GM19395 (cell line): Measurements from ENCODE around the gene ADAM12.

Experiments
- ATAC-seq: cut with Tn5 transposase; IDR thresholded peaks from one replicate; pipeline ENCODE4 v1.9.1; 2021; ENCODE audit warnings: mild to moderate bottlenecking, moderate library complexity; ENCODE audit not compliant: unreplicated experiment

Gene ADAM12

DNA sequence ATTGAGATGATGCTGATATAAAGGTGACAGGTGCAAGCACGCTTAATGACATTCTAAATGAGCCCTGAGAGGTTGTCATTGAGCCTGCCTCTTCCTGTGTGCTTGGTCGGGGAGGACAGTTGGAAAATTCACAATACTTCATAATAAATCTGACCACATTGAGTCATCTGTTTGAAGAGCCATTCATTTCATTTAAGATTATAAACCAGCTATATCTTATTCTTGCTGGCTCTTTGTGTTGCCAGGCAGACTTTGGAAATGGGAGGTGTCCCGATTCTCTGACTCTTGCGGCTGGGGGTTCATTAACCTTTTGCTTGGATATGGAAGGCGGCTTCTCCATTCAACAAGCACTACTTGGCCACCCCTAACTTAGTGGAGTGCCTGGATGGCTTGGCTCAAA lies 293.7 kb downstream of the ADAM12 start:
- ATAC-seq = no peak

DNA sequence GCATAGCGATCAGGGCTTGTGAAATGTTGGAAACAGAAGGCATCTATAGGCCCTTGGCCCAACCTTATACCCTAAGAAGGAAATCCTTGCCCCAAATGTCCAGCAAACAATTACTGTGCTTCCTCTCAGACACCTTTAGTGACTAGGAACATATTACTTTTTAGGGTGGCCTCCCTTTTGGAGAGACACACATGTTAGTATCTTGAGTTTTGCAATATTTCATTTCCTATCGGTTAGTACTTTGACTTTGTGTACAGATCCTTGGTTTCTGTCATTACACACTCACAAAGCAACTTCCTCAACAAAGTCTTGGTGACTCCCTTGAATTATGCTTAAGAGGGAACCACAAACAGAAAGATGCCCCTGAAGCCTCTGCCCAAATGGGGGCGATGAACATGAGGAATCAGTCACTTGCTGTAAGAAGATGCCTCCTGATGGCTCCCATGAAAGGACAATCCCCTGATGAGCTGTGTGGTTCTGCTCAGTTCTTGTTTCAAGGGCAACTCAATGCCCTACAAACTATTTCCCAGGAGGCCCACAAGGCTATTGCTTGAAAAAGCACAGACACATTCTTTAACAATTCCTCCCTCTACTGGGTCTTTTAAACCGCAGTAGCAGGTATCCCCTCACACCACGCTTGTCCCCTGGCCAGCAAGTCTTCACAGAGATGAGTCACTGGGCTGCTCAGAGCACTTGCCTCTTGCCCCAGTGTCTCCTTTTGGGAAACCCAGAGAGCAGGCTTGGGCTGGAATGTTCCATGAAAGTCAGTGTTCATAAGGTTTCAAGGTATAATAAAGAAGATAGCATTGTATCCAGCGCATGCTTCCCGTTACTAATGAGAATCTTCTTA lies 295.7 kb downstream of the ADAM12 start:
- no peak for ATAC-seq

- ATAC-seq = no peak
Measured at GRCh38 chr10:126090911-126091728, 297.2 kb downstream of the ADAM12 start.

DNA sequence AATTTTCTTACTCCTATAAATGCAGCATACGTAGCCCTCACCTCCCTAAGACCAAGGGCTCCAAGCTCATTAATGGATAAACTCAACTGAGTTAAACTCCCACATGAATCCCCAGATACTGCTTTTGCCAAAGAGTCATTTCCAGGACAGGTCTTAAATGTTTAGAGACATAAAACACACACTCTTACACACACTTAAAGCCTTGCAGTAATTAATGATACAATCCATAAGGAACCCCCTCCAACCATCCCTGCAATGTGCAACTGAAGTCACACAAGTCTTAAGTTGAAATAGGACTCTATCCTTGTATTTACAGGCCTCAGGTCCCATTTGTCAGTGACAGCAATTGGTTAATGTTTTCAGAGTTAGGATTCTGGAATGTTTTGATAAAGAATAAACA lies 297.8 kb downstream of the ADAM12 start:
- no peak for ATAC-seq

DNA sequence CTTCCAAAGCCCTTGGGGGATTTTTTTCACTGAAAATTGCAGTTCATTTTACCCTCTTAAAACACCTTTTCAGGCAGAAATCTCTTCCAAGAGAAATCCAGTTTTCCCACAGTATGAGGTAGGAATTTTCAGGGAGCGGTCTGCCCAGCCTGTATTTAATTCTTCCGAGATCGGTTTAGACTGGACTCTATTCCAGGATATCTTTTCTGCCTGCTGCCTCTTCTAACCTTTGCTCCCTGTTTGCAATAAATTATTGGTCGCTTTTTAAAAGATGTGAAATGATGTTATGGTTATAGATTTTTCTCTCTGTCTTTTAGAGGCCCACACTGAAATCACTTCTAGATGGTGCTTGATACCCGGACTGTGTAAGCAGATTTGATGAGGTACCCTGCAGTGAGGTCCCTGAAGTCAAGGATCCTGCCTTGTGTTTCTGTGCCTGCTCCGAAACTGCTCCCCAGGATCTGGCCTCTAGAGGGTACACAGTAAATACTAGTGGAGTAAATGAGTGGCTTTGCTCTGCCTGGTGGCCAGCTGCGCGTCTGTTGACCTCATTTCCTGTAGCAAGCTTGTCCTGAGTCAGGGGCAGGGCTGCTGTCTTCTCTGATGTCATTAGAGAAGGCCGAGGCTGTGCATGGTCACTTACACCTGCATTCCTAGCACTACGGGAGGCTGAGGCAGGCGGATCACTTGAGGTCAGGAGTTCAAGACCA lies 300.3 kb downstream of the ADAM12 start:
- ATAC-seq = no peak

DNA sequence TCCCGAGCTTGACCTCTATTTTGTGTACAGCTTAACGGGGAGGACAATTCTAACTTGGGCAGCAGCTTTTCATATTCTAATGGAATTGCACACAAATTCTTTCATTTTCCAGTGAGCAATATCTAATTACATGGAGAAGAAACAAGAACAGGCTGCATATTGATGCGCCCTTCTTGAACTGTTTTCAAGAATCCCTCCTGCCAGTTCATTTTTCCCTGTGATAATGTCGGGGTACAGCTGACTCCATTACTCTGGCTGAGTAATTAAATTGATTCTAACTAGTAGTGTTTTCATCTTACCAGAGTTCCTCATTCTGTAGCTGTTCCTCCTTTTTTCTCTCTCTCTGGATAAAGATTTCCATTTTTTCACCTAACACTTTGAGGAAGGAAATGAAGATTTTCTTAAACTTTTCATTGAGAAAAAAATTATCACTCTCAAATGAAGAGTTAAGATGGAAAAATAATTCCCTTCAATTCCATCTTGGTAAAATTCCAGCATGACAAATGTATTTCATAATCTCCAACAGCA lies 301.1 kb downstream of the ADAM12 start:
- ATAC-seq = no peak

GRCh38 chr10:126085806-126086205 lies 302.5 kb downstream of the ADAM12 start:
- no peak for ATAC-seq

DNA sequence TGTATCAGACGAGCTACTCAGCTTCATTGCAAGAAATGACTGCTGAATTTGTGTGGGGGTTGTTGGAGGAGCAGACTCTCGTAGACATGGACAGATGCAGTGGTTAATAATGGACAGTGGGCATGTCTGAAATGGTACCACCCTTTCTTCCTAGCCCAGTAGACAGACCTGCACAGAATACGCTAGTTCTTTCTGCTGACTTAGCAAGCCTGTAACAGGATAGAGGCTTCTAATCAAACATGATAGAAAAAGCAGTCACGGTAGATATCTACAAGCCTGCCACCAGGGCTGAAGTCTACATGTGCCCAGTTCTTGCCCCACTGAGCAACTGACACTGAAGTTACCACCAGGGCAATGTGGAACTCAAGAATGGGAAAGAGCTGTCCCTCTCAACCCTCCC lies 303.9 kb downstream of the ADAM12 start:
- ATAC-seq = no peak

- ATAC-seq = no peak
Measured at GRCh38 chr10:126083009-126083408, 305.3 kb downstream of the ADAM12 start.

GRCh38 chr10:126081841-126082466 lies 306.3 kb downstream of the ADAM12 start:
- no peak for ATAC-seq

DNA sequence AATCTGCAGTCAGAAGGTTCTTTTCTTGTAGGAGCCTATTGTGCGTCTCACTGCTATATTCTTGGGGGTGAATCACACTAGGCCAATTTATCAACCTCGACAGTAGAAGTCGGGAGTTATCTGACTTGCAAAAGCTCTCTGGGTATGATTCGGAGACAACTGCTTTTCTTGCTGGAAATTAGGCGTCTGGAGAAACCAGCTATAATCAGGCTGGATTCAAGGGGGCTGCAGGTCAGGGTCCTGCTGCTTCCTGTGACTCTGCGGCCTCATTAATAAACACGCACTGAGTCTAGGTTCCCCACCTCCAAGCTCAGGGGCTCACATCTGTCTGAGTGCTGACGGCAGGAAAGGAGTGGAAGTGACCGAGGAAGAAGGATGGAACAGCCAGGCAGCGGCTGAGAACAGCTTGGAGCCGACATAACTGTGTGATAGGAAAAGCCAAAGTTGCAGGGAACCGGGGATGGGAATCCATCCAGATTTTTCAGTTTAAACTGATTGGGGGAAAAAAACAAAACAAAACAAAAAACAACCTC lies 307.3 kb downstream of the ADAM12 start:
- no peak for ATAC-seq

DNA sequence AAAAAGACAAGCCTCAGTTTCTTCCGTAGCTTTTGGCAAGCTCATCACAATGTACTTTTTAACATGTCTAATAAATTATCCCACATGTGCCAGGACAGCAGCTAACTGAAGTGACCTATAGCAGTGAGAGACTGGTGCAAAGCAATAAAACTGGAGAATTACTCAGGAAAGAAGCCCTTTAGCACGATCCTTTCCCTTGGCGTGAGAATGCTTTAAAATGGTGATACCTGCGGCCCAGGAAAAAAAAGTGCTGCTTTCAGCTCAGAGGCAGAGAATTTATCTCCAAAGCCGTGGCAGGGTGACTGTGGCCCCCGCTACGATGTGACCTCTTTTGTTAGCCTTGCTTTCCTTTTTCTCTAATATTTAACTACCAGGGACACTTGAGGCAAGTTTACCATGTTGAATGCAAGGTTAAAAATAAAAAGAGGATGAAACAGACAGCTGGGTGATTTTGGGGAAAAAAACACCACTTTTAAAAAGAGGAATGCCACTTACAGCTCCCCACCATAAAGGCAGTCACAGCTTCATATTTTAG lies 307.9 kb downstream of the ADAM12 start:
- ATAC-seq = no peak

GRCh38 chr10:126075009-126075408 lies 313.3 kb downstream of the ADAM12 start:
- no peak for ATAC-seq

DNA sequence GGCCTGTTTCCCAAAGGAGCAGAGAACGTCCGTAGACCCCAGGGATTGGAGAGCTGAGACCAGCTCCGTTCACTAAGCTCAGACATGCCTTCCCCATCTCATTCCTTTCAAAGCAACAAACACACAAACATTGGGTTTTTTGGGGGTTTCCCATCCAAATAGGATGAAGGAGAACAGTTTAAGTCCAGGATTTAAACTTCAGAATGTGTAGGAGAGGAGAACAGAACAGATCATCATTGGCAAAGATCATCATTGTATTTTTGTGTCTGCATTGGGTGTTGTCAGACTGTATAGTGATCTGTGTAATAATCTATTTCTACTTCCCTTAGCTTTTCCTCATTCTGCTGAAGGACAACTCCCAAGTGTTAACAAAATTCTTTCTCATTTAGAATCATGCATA lies 314.0 kb downstream of the ADAM12 start:
- no peak for ATAC-seq

GRCh38 chr10:126073606-126074005 lies 314.7 kb downstream of the ADAM12 start:
- ATAC-seq = no peak

- ATAC-seq = no peak
Measured at GRCh38 chr10:126072622-126073021, 315.7 kb downstream of the ADAM12 start.

DNA sequence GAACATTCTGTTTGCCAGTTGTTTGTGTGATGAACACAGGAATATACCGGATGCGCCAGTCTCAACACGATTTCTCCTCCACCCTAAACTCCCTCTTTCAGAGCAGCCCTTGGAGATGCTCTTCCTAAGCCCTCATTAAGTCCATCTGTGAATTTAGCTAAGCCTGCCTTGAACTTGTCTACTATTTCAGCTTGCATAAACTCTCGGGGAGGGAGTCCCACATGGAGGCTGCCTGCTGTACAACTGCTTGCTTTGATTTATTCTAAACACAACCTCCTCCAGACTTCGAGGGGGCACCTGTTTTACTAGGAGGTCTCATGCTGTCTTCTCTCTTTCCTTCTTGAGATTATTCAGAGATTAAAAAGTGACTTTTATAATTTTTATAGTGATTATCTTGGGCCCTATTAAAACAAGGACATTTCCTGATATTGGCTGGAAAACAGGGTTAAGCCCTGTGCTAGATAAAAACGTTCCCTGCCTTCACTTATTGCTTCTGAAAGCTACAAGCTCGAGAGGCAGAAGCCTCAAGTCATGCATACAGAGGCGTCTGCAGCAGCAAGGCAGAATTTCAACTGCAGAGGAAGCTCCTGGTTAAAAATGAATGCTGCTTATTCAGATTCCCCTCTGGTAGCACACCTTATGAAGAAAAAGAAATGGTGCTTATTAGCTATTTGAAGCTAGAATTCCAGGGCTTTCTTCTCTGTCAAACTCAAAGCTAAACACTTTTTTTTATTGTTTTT lies 317.6 kb downstream of the ADAM12 start:
- no peak for ATAC-seq

GRCh38 chr10:126068322-126068721 lies 320.0 kb downstream of the ADAM12 start:
- no peak for ATAC-seq

GRCh38 chr10:126066456-126066855 lies 321.8 kb downstream of the ADAM12 start:
- ATAC-seq = no peak
